SK-N-SH (cell line): ENCODE results near the gene RAP2A. TPM values are rescaled to one million over a fixed set of nuclear protein-coding genes. Genes with fewer than 3 reads are reported as not detected.

ENCODE experiments used
- CTCF ChIA-PET: fragments of 300-600, 350-600 bp; formaldehyde crosslinking; extraction: SDS; loops from one replicate; lab custom pipeline; 2021; lab: Yijun Ruan, JAX
- POLR2A ChIA-PET: fragments of 350-600 bp; sonication (Branson Sonifier 250); formaldehyde crosslinking; extraction: SDS; loops from one replicate; lab custom pipeline; 2020; ENCODE audit warnings: antibody characterized with exemption, inconsistent platforms; lab: Yijun Ruan, JAX
- DNase-seq: peaks from one replicate; pipeline ENCODE4 v3.0.0; 2012
- H2AFZ ChIP-seq: fragments of 200-600 bp; sonication (generic); 2 replicates; pipeline ENCODE4 v1.8.1; 2016; ENCODE audit warnings: antibody characterized with exemption, mild to moderate bottlenecking, low read depth
- H3F3A ChIP-seq: fragments of 200-600 bp; sonication (generic); replicated peaks from 2 replicates; pipeline ENCODE3; 2016; ENCODE audit warnings: antibody characterized with exemption, mild to moderate bottlenecking; ENCODE audit not compliant: insufficient read depth
- H3K27ac ChIP-seq, 2 experiments: fragments of 200-500 bp in 1 of 2; fragments of 200-600 bp in 1 of 2; sonication (Bioruptor generic) in 1 of 2; sonication (generic), shearing (Covaris generic) in 1 of 2; 2 replicates each; pipeline versions ENCODE4 v1.5.1 to v1.6.1; 2014 to 2016; ENCODE audit warnings: low read depth in 2 of 2, inconsistent platforms in 1 of 2, low read length in 1 of 2, mild to moderate bottlenecking in 1 of 2, mixed read lengths in 1 of 2
- H3K27me3 ChIP-seq: fragments of 200-600 bp; sonication (generic), shearing (Covaris generic); 2 replicates; pipeline ENCODE4 v1.6.1; 2016; ENCODE audit warnings: mixed run types; ENCODE audit not compliant: insufficient read depth
- H3K36me3 ChIP-seq, 2 experiments: fragments of 200-500 bp in 1 of 2; fragments of 200-600 bp in 1 of 2; sonication (Bioruptor generic) in 1 of 2; sonication (generic) in 1 of 2; replicated peaks in 1 of 2; 2 replicates each; pipeline versions ENCODE3 to v1.5.1; 2014 to 2016; ENCODE audit warnings: low read length in 1 of 2, mild to moderate bottlenecking in 1 of 2; ENCODE audit not compliant: insufficient read depth in 2 of 2, control insufficient read depth in 1 of 2
- H3K4me1 ChIP-seq, 2 experiments: fragments of 200-500 bp in 1 of 2; fragments of 200-600 bp in 1 of 2; sonication (Bioruptor generic) in 1 of 2; sonication (generic), shearing (Covaris generic) in 1 of 2; 2 replicates each; pipeline versions ENCODE4 v1.5.1 to v1.6.1; 2014 to 2016; ENCODE audit warnings: low read depth in 1 of 2, low read length in 1 of 2, mixed run types in 1 of 2; ENCODE audit not compliant: insufficient read depth in 2 of 2, control insufficient read depth in 1 of 2
- H3K4me2 ChIP-seq: fragments of 200-600 bp; sonication (generic), shearing (Covaris generic); 2 replicates; pipeline ENCODE4 v1.6.1; 2017; ENCODE audit warnings: mixed run types
- H3K4me3 ChIP-seq, 2 experiments: fragments of 200-500 bp in 1 of 2; fragments of 200-600 bp in 1 of 2; sonication (Bioruptor generic) in 1 of 2; sonication (generic), shearing (Covaris generic) in 1 of 2; 2 replicates each; pipeline versions ENCODE4 v1.5.1 to v1.8.1; 2014 to 2016; ENCODE audit warnings: low read depth in 2 of 2, inconsistent platforms in 1 of 2, low read length in 1 of 2, mild to moderate bottlenecking in 1 of 2, mixed read lengths in 1 of 2, moderate library complexity in 1 of 2
- H3K79me2 ChIP-seq: fragments of 200-600 bp; sonication (generic); 2 replicates; pipeline ENCODE4 v1.8.1; 2017; ENCODE audit warnings: mild to moderate bottlenecking; ENCODE audit not compliant: insufficient read depth
- H3K9ac ChIP-seq: fragments of 200-600 bp; sonication (generic); 2 replicates; pipeline ENCODE4 v1.6.1; 2017; ENCODE audit warnings: mixed run types
- H3K9me2 ChIP-seq: fragments of 200-600 bp; sonication (generic); 2 replicates; pipeline ENCODE4 v1.6.1; 2017; ENCODE audit warnings: mixed run types
- H3K9me3 ChIP-seq: fragments of 200-600 bp; sonication (generic); 2 replicates; pipeline ENCODE4 v1.6.1; 2017; ENCODE audit warnings: mixed run types, mild to moderate bottlenecking, moderate library complexity
- H4K20me1 ChIP-seq: fragments of 200-600 bp; sonication (generic); 2 replicates; pipeline ENCODE4 v1.6.1; 2017; ENCODE audit warnings: mild to moderate bottlenecking, mixed run types; ENCODE audit not compliant: insufficient read depth
- CHD2 ChIP-seq: fragments of 150-350 bp; IDR thresholded peaks from 2 replicates; pipeline ENCODE4 v1.6.1; 2018; ENCODE audit warnings: low read length; ENCODE audit not compliant: partially characterized antibody
- FOXJ3 ChIP-seq: sonication (generic); formaldehyde crosslinking; IDR thresholded peaks from 2 replicates; pipeline ENCODE4 v1.5.1; 2020; ENCODE audit warnings: mild to moderate bottlenecking, missing genetic modification reagents
- GABPA ChIP-seq: IDR thresholded peaks from 2 replicates; pipeline ENCODE4 v1.4.0; 2012; ENCODE audit warnings: low read depth, mild to moderate bottlenecking
- JUND ChIP-seq: IDR thresholded peaks from 2 replicates; pipeline ENCODE4 v1.4.0; 2012
- NFIC ChIP-seq: IDR thresholded peaks from 2 replicates; pipeline ENCODE4 v1.4.0; 2012; ENCODE audit warnings: borderline replicate concordance
- NRF1 ChIP-seq: IDR thresholded peaks from 2 replicates; pipeline ENCODE4 v1.6.1; 2012; ENCODE audit warnings: low read depth, mild to moderate bottlenecking, low read length
- RAD21 ChIP-seq: IDR thresholded peaks from 2 replicates; pipeline ENCODE4 v1.6.1; 2012; ENCODE audit warnings: mild to moderate bottlenecking, low read length
- RCOR1 ChIP-seq: fragments of 150-350 bp; IDR thresholded peaks from 2 replicates; pipeline ENCODE4 v1.6.1; 2017; ENCODE audit warnings: antibody characterized with exemption, low read length
- RXRA ChIP-seq: IDR thresholded peaks from 2 replicates; pipeline ENCODE4 v1.4.0; 2012; ENCODE audit warnings: low read depth, mild to moderate bottlenecking, borderline replicate concordance
- WGBS: methylation state at CpG from one replicate; pipeline ENCODE4 v1.1.6; 2017; ENCODE audit warnings: low lambda C conversion rate; 5-methylcytosine and 5-hydroxymethylcytosine counted together
- polyA plus RNA-seq, 3 experiments: library from polyadenylated mRNA; depleted of rRNA; stranded (reverse); fragments of >200 nt; gene quantifications; 2 replicates each; pipeline ENCODE4 v1.2.3, GENCODE V29; 2012
- TF ChIP-seq, protein P1 (sequence below): IDR thresholded peaks from 2 replicates; pipeline ENCODE4 v1.4.0; 2012; ENCODE audit warnings: low read depth, borderline replicate concordance
- TF ChIP-seq, protein P2 (sequence below): IDR thresholded peaks from 2 replicates; pipeline ENCODE4 v1.4.0; 2012; ENCODE audit warnings: low read depth
- TF ChIP-seq, protein P3 (sequence below): fragments of 150-350 bp; IDR thresholded peaks from 2 replicates; pipeline ENCODE4 v1.6.1; 2017; ENCODE audit warnings: antibody characterized with exemption, low read length, low read depth, borderline replicate concordance
- TF ChIP-seq, protein P4 (sequence below): IDR thresholded peaks from 2 replicates; pipeline ENCODE4 v1.4.0; 2012; ENCODE audit warnings: low read depth, borderline replicate concordance
- TF ChIP-seq, protein P5 (sequence below): IDR thresholded peaks from 2 replicates; pipeline ENCODE4; 2012

RAP2A gene
- 6.5 and 10.0 TPM in 2 replicates for polyA plus RNA-seq (2012; rRNA removed)
- 10.4 and 11.5 TPM in 2 replicates for polyA plus RNA-seq (2012; cell fraction: cytosol; rRNA removed)
- polyA plus RNA-seq (2012; cell fraction: nucleus; rRNA removed) = 3.7 and 8.1 TPM in 2 replicates

DNA sequence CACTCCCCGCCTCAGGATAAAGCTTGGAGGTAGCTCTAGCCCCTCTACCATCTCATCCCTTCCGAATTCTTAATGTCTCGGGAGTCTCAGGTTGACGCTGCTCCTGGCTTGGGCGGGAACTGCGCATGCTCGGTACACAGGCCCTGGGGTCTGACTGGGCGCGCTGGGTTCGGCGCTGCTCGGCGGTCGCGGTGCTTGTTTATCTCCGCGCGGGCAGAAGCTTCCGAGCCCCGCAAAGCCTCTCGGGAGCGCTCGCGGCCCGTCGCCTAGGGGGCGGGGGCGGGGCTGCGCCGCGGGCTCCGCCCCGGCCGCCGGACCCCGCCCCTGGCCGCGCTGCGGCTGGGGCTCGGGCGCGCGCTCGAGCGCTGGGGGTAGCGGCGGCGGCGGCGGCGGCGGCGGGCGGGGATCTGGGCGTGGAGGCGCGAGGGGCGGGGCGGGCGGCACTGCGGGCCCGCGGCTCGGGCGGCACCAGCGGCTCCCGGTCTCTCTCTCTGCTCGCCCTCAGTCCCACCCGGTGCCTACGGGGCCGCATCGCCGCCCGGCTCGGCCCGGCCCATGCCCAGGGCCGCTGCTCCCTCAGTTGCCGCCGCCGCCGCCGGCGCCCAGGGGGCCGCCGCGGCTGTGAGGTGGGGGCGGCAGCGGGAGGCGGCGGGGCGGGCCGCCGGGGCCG lies at the start of gene RAP2A:
RAP2A (plus strand) TSS at position 443 of the 670 bp plus-strand sequence. CDS start 302 bp downstream, outside the sequence.
- peak; percentile 88 for DNase-seq
- ChIA-PET CTCF (interaction anchor here (0.9 to 2.3 kb wide), 7 partner anchors 11 to 416 kb away, joined by 3 to 11 read pairs (median 4); no protein-coding TSS in a partner anchor), POLR2A (interaction anchor here (0.8 to 1.6 kb wide), 5 partner anchors 8 to 409 kb away, joined by 3 to 4 read pairs (median 3); partner anchors contain the start of gene MBNL2)
- peaks cover 51% of the 10 kb centered on the region for H3K79me2 ChIP-seq
- peak within 1 kb of the TSS; percentile 100 for H3K9ac ChIP-seq
- H3K9me2 ChIP-seq = no peaks in the 10 kb centered on the region
- TF ChIP-seq RAD21 (peak; percentile 36; the same call in 1 of the 2 replicates), NRF1 (peak; percentile 42; the same call in 1 of the 2 replicates), NFIC (no peak), RCOR1 (0 out of 2 replicates have a peak, but pooled peaks have one; percentile 6), FOXJ3 (no peak), CHD2 (no peak)
- TF ChIP-seq, protein P1, sequence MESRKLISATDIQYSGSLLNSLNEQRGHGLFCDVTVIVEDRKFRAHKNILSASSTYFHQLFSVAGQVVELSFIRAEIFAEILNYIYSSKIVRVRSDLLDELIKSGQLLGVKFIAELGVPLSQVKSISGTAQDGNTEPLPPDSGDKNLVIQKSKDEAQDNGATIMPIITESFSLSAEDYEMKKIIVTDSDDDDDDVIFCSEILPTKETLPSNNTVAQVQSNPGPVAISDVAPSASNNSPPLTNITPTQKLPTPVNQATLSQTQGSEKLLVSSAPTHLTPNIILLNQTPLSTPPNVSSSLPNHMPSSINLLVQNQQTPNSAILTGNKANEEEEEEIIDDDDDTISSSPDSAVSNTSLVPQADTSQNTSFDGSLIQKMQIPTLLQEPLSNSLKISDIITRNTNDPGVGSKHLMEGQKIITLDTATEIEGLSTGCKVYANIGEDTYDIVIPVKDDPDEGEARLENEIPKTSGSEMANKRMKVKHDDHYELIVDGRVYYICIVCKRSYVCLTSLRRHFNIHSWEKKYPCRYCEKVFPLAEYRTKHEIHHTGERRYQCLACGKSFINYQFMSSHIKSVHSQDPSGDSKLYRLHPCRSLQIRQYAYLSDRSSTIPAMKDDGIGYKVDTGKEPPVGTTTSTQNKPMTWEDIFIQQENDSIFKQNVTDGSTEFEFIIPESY = no peak
- TF ChIP-seq, protein P2, sequence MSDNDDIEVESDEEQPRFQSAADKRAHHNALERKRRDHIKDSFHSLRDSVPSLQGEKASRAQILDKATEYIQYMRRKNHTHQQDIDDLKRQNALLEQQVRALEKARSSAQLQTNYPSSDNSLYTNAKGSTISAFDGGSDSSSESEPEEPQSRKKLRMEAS = 0 out of 2 replicates have a peak, but pooled peaks have one; percentile 8
- H2AFZ ChIP-seq = peak within 1 kb of the TSS; percentile 85
- no peaks in the 10 kb centered on the region for H3K9me3 ChIP-seq
- 0% methylated on average over 4 of the region's 94 CpGs for WGBS
- peak within 1 kb of the TSS; percentile 94 to 96 for H3K4me3 ChIP-seq
- peaks cover 13% of the 10 kb centered on the region; the same call in 1 of the 2 replicates for H4K20me1 ChIP-seq
- H3F3A ChIP-seq = peaks cover 3% of the 10 kb centered on the region
- H3K4me2 ChIP-seq = peak within 1 kb of the TSS; percentile 97
- peak within 1 kb of the TSS; percentile 99 to 100 for H3K27ac ChIP-seq
- H3K27me3 ChIP-seq = no peaks in the 10 kb centered on the region
- peaks cover 9 to 13% of the 10 kb centered on the region in 2 experiments for H3K36me3 ChIP-seq
- peaks cover 20 to 24% of the 10 kb centered on the region in 2 experiments; a peak in 3 of 4 replicates for H3K4me1 ChIP-seq

DNA sequence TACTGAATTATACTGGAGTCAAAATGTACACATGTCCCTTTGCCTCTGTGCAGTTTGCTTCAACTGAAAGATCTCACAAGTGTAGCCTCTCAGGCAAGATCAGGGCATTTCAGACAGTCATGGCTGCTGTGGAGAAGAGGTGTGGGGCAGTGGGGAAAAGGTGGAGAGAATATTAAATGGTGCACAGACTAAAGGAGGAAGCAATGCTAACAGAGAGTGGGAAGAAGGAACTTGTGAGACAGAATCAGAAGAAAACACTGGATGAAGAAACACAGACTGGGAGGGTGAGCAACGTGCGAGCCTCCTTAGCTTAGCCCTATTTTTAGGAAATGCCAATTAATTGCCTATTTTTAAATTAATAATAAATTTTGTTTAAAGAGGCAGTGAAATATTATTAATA lies 49.6 kb upstream of the RAP2A start:
- ChIA-PET CTCF (no interaction called here), POLR2A (no interaction called here)
- peaks cover 27% of the 10 kb centered on the region for H3F3A ChIP-seq
- no peak overlapping the region; the same call in 1 of the 2 replicates for H3K4me2 ChIP-seq
- H3K4me1 ChIP-seq = peaks cover 7 to 9% of the 10 kb centered on the region in 2 experiments; a peak in 3 of 4 replicates
- peaks cover 15% of the 10 kb centered on the region; the same call in 1 of the 2 replicates for H3K79me2 ChIP-seq
- WGBS = 92% methylated on average over 2 of the region's 2 CpGs
- peaks cover 39 to 65% of the 10 kb centered on the region in 2 experiments for H3K36me3 ChIP-seq
- no peak for DNase-seq
- H3K4me3 ChIP-seq = no peak overlapping the region
- H3K9me2 ChIP-seq = no peaks in the 10 kb centered on the region
- H3K27me3 ChIP-seq = no peaks in the 10 kb centered on the region
- no peak overlapping the region for H2AFZ ChIP-seq
- no peak overlapping the region for H3K9ac ChIP-seq
- H3K9me3 ChIP-seq = no peaks in the 10 kb centered on the region
- H3K27ac ChIP-seq = peak overlapping the region in 1 of 2 experiments; percentile 25; a peak in 1 of 4 replicates
- no peaks in the 10 kb centered on the region for H4K20me1 ChIP-seq
- TF ChIP-seq GABPA = no peak
- TF ChIP-seq, protein P1 = no peak
- no peak for TF ChIP-seq RXRA
- TF ChIP-seq, protein P3, sequence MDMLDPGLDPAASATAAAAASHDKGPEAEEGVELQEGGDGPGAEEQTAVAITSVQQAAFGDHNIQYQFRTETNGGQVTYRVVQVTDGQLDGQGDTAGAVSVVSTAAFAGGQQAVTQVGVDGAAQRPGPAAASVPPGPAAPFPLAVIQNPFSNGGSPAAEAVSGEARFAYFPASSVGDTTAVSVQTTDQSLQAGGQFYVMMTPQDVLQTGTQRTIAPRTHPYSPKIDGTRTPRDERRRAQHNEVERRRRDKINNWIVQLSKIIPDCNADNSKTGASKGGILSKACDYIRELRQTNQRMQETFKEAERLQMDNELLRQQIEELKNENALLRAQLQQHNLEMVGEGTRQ = no peak
- no peak for TF ChIP-seq JUND
- TF ChIP-seq, protein P4, sequence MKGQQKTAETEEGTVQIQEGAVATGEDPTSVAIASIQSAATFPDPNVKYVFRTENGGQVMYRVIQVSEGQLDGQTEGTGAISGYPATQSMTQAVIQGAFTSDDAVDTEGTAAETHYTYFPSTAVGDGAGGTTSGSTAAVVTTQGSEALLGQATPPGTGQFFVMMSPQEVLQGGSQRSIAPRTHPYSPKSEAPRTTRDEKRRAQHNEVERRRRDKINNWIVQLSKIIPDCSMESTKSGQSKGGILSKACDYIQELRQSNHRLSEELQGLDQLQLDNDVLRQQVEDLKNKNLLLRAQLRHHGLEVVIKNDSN = no peak
- TF ChIP-seq, protein P5, sequence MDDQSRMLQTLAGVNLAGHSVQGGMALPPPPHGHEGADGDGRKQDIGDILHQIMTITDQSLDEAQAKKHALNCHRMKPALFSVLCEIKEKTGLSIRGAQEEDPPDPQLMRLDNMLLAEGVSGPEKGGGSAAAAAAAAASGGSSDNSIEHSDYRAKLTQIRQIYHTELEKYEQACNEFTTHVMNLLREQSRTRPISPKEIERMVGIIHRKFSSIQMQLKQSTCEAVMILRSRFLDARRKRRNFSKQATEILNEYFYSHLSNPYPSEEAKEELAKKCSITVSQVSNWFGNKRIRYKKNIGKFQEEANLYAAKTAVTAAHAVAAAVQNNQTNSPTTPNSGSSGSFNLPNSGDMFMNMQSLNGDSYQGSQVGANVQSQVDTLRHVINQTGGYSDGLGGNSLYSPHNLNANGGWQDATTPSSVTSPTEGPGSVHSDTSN = no peak
